GM19324 (cell line): ENCODE data around the gene GBP7.
A peak's percentile ranks its signal among the peaks of the same experiment; 100 is the strongest.
"Not testable (repeated sequence)": the region's sequence is repeated elsewhere in the genome, so short reads cannot be mapped to it uniquely, and the experiment has no call there.

Experiments
- ATAC-seq: cut with Tn5 transposase; IDR thresholded peaks from one replicate; pipeline ENCODE4 v1.9.1; 2021; ENCODE audit warnings: mild to moderate bottlenecking, moderate library complexity; ENCODE audit not compliant: unreplicated experiment, low FRiP score

GBP7 gene

GRCh38 chr1:89170170-89171066 lies 5.4 kb downstream of the GBP7 start:
- no peak for ATAC-seq

- ATAC-seq: no peak
Observed at GRCh38 chr1:89169166-89169565, 6.6 kb downstream of the GBP7 start.

GRCh38 chr1:89167590-89168230 lies 8.1 kb downstream of the GBP7 start:
- ATAC-seq: no peak

GRCh38 chr1:89166705-89167104 lies 9.1 kb downstream of the GBP7 start:
- no peak for ATAC-seq

- no peak for ATAC-seq
Observed at GRCh38 chr1:89165811-89166210, 10.0 kb downstream of the GBP7 start.

- no peak for ATAC-seq
Observed at GRCh38 chr1:89151047-89151446, 24.8 kb downstream of the GBP7 start.

- no peak for ATAC-seq
Observed at GRCh38 chr1:89149976-89150375, 25.8 kb downstream of the GBP7 start.

- no peak for ATAC-seq
Observed at GRCh38 chr1:89149229-89149628, 26.6 kb downstream of the GBP7 start.

- no peak for ATAC-seq
Observed at GRCh38 chr1:89147678-89148658, 27.8 kb downstream of the GBP7 start.

GRCh38 chr1:89146721-89147120 lies 29.1 kb downstream of the GBP7 start:
- no peak for ATAC-seq

GRCh38 chr1:89143484-89143883 lies 32.3 kb downstream of the GBP7 start:
- ATAC-seq: no peak

- no peak for ATAC-seq
Observed at GRCh38 chr1:89142160-89142559, 33.6 kb downstream of the GBP7 start.

GRCh38 chr1:89133747-89134146 lies 42.1 kb downstream of the GBP7 start:
- ATAC-seq: no peak

- no peak for ATAC-seq
Observed at GRCh38 chr1:89130716-89131115, 45.1 kb downstream of the GBP7 start.

- ATAC-seq: no peak
Observed at GRCh38 chr1:89129911-89130310, 45.9 kb downstream of the GBP7 start.

- not testable (repeated sequence) for ATAC-seq
Observed at GRCh38 chr1:89128003-89128458, 47.8 kb downstream of the GBP7 start.

- not testable (repeated sequence) for ATAC-seq
Observed at GRCh38 chr1:89126602-89127565, 48.9 kb downstream of the GBP7 start.

GRCh38 chr1:89125913-89126580 lies 49.8 kb downstream of the GBP7 start, which contains the start of gene GBP2:
TSS of gene GBP2 (minus strand) at chr1:89126114. CDS start at chr1:89121966, 4,148 bp downstream.
- peak; percentile 52 for ATAC-seq
